OCI-LY7 (cell line): Measurements from ENCODE around the gene TESPA1. TPM values are rescaled to one million over a fixed set of nuclear protein-coding genes. Genes with fewer than 3 reads are reported as not detected.

ENCODE experiments used
- BruUV-seq: library from RNA; stranded (reverse); fragments of 400-500 nt; replicated peaks from 2 replicates; lab custom pipeline; 2021; lab: Mats Ljungman, UMichigan
- CTCF ChIA-PET: fragments of 300-600 bp; sonication (Branson Sonifier 250); formaldehyde crosslinking; loops from one replicate; lab custom pipeline; 2022; ENCODE audit warnings: antibody characterized with exemption; ENCODE audit not compliant: unreplicated experiment; lab: Charles Lee
- POLR2A ChIA-PET: fragments of 300-600 bp; sonication (Branson Sonifier 250); formaldehyde crosslinking; loops from one replicate; lab custom pipeline; 2022; ENCODE audit warnings: antibody characterized with exemption; lab: Charles Lee
- DNase-seq: peaks from one replicate; pipeline ENCODE4 v3.0.0-alpha.2; 2015; ENCODE audit warnings: low spot score
- H2AFZ ChIP-seq: fragments of 200-600 bp; sonication (generic), shearing (Covaris generic); 2 replicates; pipeline ENCODE4 v1.6.1; 2014; ENCODE audit warnings: mild to moderate bottlenecking, antibody characterized with exemption, low read length, moderate library complexity
- H3K27ac ChIP-seq: fragments of 200-600 bp; sonication (generic); 2 replicates; pipeline ENCODE4 v1.5.1; 2014; ENCODE audit warnings: mixed run types, low read depth, mild to moderate bottlenecking, moderate library complexity, low read length, inconsistent platforms; ENCODE audit not compliant: poor library complexity, severe bottlenecking
- H3K36me3 ChIP-seq: fragments of 200-600 bp; sonication (generic); 2 replicates; pipeline ENCODE4 v1.6.1; 2014; ENCODE audit warnings: mild to moderate bottlenecking, antibody characterized with exemption, low read length, moderate library complexity, mixed read lengths; ENCODE audit not compliant: insufficient read depth
- H3K4me1 ChIP-seq: fragments of 200-600 bp; sonication (generic); 2 replicates; pipeline ENCODE4 v1.5.1; 2014; ENCODE audit warnings: mild to moderate bottlenecking, low read length; ENCODE audit not compliant: insufficient read depth, poor library complexity, severe bottlenecking
- H3K4me2 ChIP-seq: fragments of 200-600 bp; sonication (generic); 2 replicates; pipeline ENCODE4 v1.6.1; 2014; ENCODE audit warnings: mild to moderate bottlenecking, low read length
- H3K4me3 ChIP-seq: fragments of 200-600 bp; sonication (generic); 2 replicates; pipeline ENCODE4 v1.5.1; 2014; ENCODE audit warnings: mild to moderate bottlenecking, low read depth, low read length; ENCODE audit not compliant: poor library complexity, severe bottlenecking
- H3K79me2 ChIP-seq: fragments of 200-600 bp; sonication (generic); 2 replicates; pipeline ENCODE4 v1.6.1; 2016; ENCODE audit warnings: low read depth, mild to moderate bottlenecking, low read length, moderate library complexity, mixed read lengths; ENCODE audit not compliant: insufficient read depth
- H3K9me2 ChIP-seq: fragments of 200-600 bp; sonication (generic); 2 replicates; pipeline ENCODE4 v1.6.1; 2016; ENCODE audit warnings: mild to moderate bottlenecking, low read length, mixed read lengths; ENCODE audit not compliant: insufficient read depth
- H3K9me3 ChIP-seq: fragments of 200-600 bp; sonication (generic); 2 replicates; pipeline ENCODE4 v1.6.1; 2014; ENCODE audit warnings: mild to moderate bottlenecking, mixed run types, low read length, mixed read lengths
- H4K20me1 ChIP-seq: fragments of 200-600 bp; sonication (generic); 2 replicates; pipeline ENCODE4 v1.6.1; 2014; ENCODE audit warnings: mild to moderate bottlenecking, antibody characterized with exemption, low read length, moderate library complexity, mixed read lengths; ENCODE audit not compliant: insufficient read depth
- CTCF ChIP-seq: fragments of 200-600 bp; sonication (generic); conservative IDR thresholded peaks from 2 replicates; pipeline ENCODE4 v1.5.1; 2014; ENCODE audit warnings: mild to moderate bottlenecking, antibody characterized with exemption, low read length, moderate library complexity, mixed read lengths
- EZH2phosphoT487 ChIP-seq: fragments of 200-600 bp; sonication (generic); IDR thresholded peaks from 2 replicates; pipeline ENCODE4 v1.6.1; 2018; ENCODE audit warnings: low read depth, borderline replicate concordance, mild to moderate bottlenecking, mixed run types, antibody characterized with exemption, low read length, moderate library complexity, mixed read lengths
- intact Hi-C: fragments of 100-400 bp; cut with micrococcal nuclease; formaldehyde crosslinking; loops from one replicate; pipeline ENCODE4 v1.10.0; 2022; ENCODE audit not compliant: unreplicated experiment
- total RNA-seq, 2 experiments: library from RNA; depleted of rRNA in 1 of 2; stranded (reverse); fragments of >200 nt in 1 of 2; shearing (Covaris generic) in 1 of 2; gene quantifications; 2 replicates each; pipeline ENCODE4 v1.2.3, GENCODE V29; 2014 to 2022

Gene TESPA1
- total RNA-seq, 2 experiments from 2014 or later, result 9.5 to 24.1 TPM

- CTCF ChIA-PET, result no interaction called here
- Histone ChIP-seq H3K4me1 (peaks cover 13% of the 10 kb centered on the region), H3K9me3 (0 out of 2 replicates have a peak, but pooled peaks cover under 1% of the 10 kb centered on the region), H4K20me1 (no peaks in the 10 kb centered on the region), H3K79me2 (no peaks in the 10 kb centered on the region), H3K27ac (no peak overlapping the region), H2AFZ (no peak overlapping the region), H3K4me3 (no peak overlapping the region), H3K36me3 (no peaks in the 10 kb centered on the region), H3K4me2 (no peak overlapping the region), H3K9me2 (no peaks in the 10 kb centered on the region)
- POLR2A ChIA-PET, result no interaction called here
- no peak for TF ChIP-seq CTCF
- TF ChIP-seq EZH2phosphoT487, result no peak
- no TSS peak for BruUV-seq
- DNase-seq, result no peak
- intact Hi-C loops, result no loop called here
Observed at GRCh38 chr12:54934419-54934818, 50.1 kb downstream of the TESPA1 start.

- BruUV-seq, result no TSS peak
- no peak for DNase-seq
- H2AFZ ChIP-seq, result no peak overlapping the region
Observed at GRCh38 chr12:54933376-54933775, 51.2 kb downstream of the TESPA1 start.

More at GRCh38 chr12:54933376-54933775, 51.2 kb downstream of the TESPA1 start:
- Histone ChIP-seq H3K4me2 (no peak overlapping the region), H3K4me3 (no peak overlapping the region), H3K4me1 (peaks cover 13% of the 10 kb centered on the region), H3K27ac (no peak overlapping the region), H4K20me1 (no peaks in the 10 kb centered on the region), H3K9me2 (no peaks in the 10 kb centered on the region), H3K9me3 (0 out of 2 replicates have a peak, but pooled peaks cover 3% of the 10 kb centered on the region), H3K79me2 (no peaks in the 10 kb centered on the region), H3K36me3 (no peaks in the 10 kb centered on the region)
- ChIA-PET CTCF (no interaction called here), POLR2A (no interaction called here)
- TF ChIP-seq CTCF (no peak), EZH2phosphoT487 (no peak)
- intact Hi-C loops, result no loop called here
